ENCODE measurements around the gene SFTPB.
"Not testable (repeated sequence)": the region's sequence is repeated elsewhere in the genome, so short reads cannot be mapped to it uniquely, and the experiment has no call there.

The SFTPB gene
- total RNA-seq, result 0 to 0.13 reads per million in 2 donors

- DNase-seq, result no peak
Observed at GRCh38 chr2:85668009-85668856, at the start of gene SFTPB. Gene SFTPB, minus strand, starts transcription at chr2:85668199. Its CDS starts 16 bp downstream, at chr2:85668183.

- no peak for DNase-seq
Observed at GRCh38 chr2:85717308-85718008, 49.5 kb upstream of the SFTPB start.

GRCh38 chr2:85716346-85716914 lies 48.4 kb upstream of the SFTPB start:
- no peak for DNase-seq

- no peak for DNase-seq
Observed at GRCh38 chr2:85714841-85715240, 46.8 kb upstream of the SFTPB start.

GRCh38 chr2:85714421-85714820 lies 46.4 kb upstream of the SFTPB start:
- not testable (repeated sequence) for DNase-seq

GRCh38 chr2:85713836-85714235 lies 45.8 kb upstream of the SFTPB start:
- no peak for DNase-seq

GRCh38 chr2:85712849-85713612 lies 45.0 kb upstream of the SFTPB start:
- no peak for DNase-seq

- DNase-seq, result no peak
Observed at GRCh38 chr2:85712336-85712735, 44.3 kb upstream of the SFTPB start.

- no peak for DNase-seq
Observed at GRCh38 chr2:85711578-85712060, 43.6 kb upstream of the SFTPB start.

- DNase-seq, result no peak
Observed at GRCh38 chr2:85710687-85711577, 42.9 kb upstream of the SFTPB start.

- no peak for DNase-seq
Observed at GRCh38 chr2:85709401-85709811, 41.4 kb upstream of the SFTPB start.

GRCh38 chr2:85708641-85709040 lies 40.6 kb upstream of the SFTPB start:
- no peak for DNase-seq

GRCh38 chr2:85707304-85707703 lies 39.3 kb upstream of the SFTPB start:
- DNase-seq, result no peak

GRCh38 chr2:85706599-85707296 lies 38.7 kb upstream of the SFTPB start:
- DNase-seq, result no peak

GRCh38 chr2:85706063-85706462 lies 38.1 kb upstream of the SFTPB start:
- DNase-seq, result no peak

GRCh38 chr2:85705680-85706039 lies 37.7 kb upstream of the SFTPB start:
- no peak for DNase-seq

- DNase-seq, result no peak
Observed at GRCh38 chr2:85704800-85705679, 37.0 kb upstream of the SFTPB start.

GRCh38 chr2:85704038-85704437 lies 36.0 kb upstream of the SFTPB start:
- no peak for DNase-seq

GRCh38 chr2:85703329-85703728 lies 35.3 kb upstream of the SFTPB start:
- no peak for DNase-seq

GRCh38 chr2:85702800-85703199 lies 34.8 kb upstream of the SFTPB start:
- no peak for DNase-seq
